ENCODE results near the gene KRTAP10-3.

DNA sequence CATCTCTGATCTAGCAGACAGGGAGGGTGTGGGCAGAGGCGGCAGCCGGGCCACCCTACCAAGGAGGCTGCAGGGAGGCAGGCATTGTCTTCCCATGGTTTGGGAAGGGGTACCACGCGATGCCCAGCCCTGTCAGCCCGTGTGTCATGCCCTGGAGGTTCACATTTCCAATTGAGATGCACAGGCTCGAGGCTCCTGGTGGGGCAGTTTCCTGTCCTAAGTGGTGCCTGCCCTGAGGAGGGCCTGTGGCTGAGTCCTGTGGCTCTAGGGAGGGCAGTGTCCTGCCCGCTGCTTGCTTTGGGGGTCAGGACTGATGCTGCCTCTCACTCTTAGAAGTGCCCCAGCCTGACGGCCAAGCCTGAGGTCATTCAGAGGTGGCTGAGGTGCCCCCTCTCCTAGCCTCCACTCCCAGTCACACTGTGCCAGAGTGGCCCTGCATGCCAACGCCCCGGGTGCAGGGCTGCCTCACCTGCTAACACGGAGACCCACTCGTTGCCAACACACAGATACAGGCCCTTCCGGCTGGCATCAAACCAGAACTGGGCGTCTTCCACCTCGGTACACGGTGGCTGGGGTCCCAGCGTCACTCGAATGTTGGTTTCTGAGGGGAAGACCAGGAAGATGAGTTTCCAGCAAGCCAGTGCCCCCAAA lies 30.5 kb downstream of the KRTAP10-3 start:
- TF ChIP-seq, protein P1, sequence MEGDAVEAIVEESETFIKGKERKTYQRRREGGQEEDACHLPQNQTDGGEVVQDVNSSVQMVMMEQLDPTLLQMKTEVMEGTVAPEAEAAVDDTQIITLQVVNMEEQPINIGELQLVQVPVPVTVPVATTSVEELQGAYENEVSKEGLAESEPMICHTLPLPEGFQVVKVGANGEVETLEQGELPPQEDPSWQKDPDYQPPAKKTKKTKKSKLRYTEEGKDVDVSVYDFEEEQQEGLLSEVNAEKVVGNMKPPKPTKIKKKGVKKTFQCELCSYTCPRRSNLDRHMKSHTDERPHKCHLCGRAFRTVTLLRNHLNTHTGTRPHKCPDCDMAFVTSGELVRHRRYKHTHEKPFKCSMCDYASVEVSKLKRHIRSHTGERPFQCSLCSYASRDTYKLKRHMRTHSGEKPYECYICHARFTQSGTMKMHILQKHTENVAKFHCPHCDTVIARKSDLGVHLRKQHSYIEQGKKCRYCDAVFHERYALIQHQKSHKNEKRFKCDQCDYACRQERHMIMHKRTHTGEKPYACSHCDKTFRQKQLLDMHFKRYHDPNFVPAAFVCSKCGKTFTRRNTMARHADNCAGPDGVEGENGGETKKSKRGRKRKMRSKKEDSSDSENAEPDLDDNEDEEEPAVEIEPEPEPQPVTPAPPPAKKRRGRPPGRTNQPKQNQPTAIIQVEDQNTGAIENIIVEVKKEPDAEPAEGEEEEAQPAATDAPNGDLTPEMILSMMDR (optimal IDR thresholded peaks at IDR 0.05 in 1 of 3, IDR thresholded peaks at IDR 0.05 in 1 of 3, conservative IDR thresholded peaks at IDR 0.05 in 1 of 3; ENCODE audit: extremely low read depth in 1 of 3, insufficient read depth in 2 of 3, low read length in 3 of 3), result no peak
- TF ChIP-seq EZH2 (IDR thresholded peaks at IDR 0.05; ENCODE audit: low read length), result no peak

Measured in keratinocyte (primary cell).